NT2/D1 (cell line): ENCODE data around the gene CELF2.
"Not testable (repeated sequence)": the region's sequence is repeated elsewhere in the genome, so short reads cannot be mapped to it uniquely, and the experiment has no call there.

Experiments
- DNase-seq: peaks from one replicate; pipeline ENCODE4 v3.0.0-alpha.2; 2011; ENCODE audit warnings: low read depth, low spot score
- H3K27me3 ChIP-seq: 2 replicates; pipeline ENCODE4 v1.6.0; 2011; ENCODE audit warnings: mild to moderate bottlenecking; ENCODE audit not compliant: insufficient read length, insufficient read depth
- H3K36me3 ChIP-seq: 2 replicates; pipeline ENCODE4 v1.6.1; 2011; ENCODE audit warnings: mild to moderate bottlenecking, low read length, mixed read lengths; ENCODE audit not compliant: insufficient read depth, insufficient read length
- H3K4me1 ChIP-seq: 2 replicates; pipeline ENCODE4 v1.5.1; 2011; ENCODE audit not compliant: insufficient read depth, insufficient read length
- H3K4me3 ChIP-seq: 2 replicates; pipeline ENCODE4 v1.5.1; 2011; ENCODE audit warnings: low read depth; ENCODE audit not compliant: insufficient read length
- H3K9ac ChIP-seq: 2 replicates; pipeline ENCODE4 v1.6.0; 2011; ENCODE audit warnings: low read depth; ENCODE audit not compliant: insufficient read length
- H3K9me3 ChIP-seq: 2 replicates; pipeline ENCODE4 v1.5.1; 2011; ENCODE audit warnings: mild to moderate bottlenecking, low read length; ENCODE audit not compliant: insufficient read depth
- SUZ12 ChIP-seq: IDR thresholded peaks from 2 replicates; pipeline ENCODE4 v1.6.1; 2011; ENCODE audit not compliant: insufficient read length, insufficient read depth; ENCODE audit errors: extremely low read depth
- YY1 ChIP-seq: IDR thresholded peaks from 2 replicates; pipeline ENCODE4 v1.6.1; 2011; ENCODE audit not compliant: insufficient read length, insufficient read depth
- ZNF274 ChIP-seq: IDR thresholded peaks from 2 replicates; pipeline ENCODE4 v1.6.1; 2011; ENCODE audit warnings: mild to moderate bottlenecking, low read depth, low read length

CELF2 gene

DNA sequence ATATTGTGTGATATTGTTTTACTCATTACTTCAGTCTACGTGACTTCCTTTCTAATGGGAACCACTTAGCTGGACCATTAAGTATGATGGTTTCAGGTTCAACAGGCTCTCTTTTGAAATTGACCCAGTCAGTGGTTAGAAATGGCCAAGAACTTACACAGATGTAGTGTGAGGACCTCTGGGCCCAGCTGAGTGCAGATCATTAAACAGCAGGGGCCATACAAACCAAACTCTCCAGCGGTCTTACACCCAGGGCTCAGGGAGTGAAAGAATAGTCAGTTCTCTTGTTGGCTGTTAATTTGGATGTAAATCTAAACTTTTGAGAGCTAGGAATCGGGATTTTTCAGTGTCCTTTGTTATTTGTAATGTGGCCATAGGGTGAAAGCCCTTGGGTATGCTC lies 107.3 kb downstream of the CELF2 start:
- TF ChIP-seq YY1 (no peak), ZNF274 (no peak), SUZ12 (no peak)
- DNase-seq: no peak
- Histone ChIP-seq H3K4me1 (no peaks in the 10 kb centered on the region), H3K9me3 (no peaks in the 10 kb centered on the region), H3K36me3 (no peaks in the 10 kb centered on the region), H3K27me3 (no peaks in the 10 kb centered on the region), H3K4me3 (no peak overlapping the region), H3K9ac (no peak overlapping the region)

DNA sequence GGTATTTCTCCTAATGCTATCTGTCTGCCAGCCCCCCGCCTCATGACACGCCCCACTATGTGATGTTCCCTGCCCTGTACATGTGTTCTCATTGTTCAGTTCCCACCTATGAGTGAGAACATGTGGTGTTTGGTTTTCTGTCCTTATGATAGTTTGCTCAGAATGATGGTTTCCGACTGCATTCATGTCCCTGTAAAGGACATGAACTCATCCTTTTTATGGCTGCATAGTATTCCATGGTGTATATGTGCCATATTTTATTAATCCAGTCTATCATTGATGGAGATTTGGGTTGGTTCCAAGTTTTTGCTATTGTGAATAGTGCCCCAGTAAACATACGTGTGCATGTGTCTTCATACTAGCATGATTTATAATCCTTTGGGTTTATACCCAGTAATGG lies 109.3 kb downstream of the CELF2 start:
- H3K4me3 ChIP-seq, H3K9me3 ChIP-seq, H3K4me1 ChIP-seq, H3K9ac ChIP-seq, H3K36me3 ChIP-seq, H3K27me3 ChIP-seq, DNase-seq: not testable (repeated sequence)

DNA sequence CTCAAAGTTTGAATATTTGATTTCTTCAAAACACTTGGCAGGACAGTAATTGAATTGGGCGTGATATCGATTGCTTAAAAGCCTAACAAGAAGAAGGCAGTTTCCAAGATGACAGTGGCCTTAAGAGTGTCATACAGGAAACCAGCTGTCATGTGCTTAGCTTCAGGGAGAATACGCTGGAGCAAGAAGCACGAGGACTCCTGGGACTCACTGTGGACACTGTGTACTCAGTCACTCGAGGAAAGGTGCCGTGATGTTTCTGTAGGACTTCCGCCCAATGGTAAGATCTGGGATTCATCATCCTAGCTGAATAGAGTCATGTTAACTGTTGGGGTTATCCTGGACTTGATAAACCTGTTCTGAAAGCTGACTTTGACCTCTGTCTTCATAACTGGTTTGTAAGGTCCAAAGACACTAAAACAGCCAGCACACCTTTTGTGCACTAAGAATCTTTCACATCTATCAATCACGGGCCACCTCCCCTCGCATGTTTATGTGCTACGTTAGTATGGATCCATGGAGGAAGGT lies 113.5 kb downstream of the CELF2 start:
- Histone ChIP-seq H3K4me3 (no peak overlapping the region), H3K4me1 (peaks cover 5% of the 10 kb centered on the region), H3K27me3 (no peaks in the 10 kb centered on the region), H3K36me3 (no peaks in the 10 kb centered on the region), H3K9ac (no peak overlapping the region), H3K9me3 (no peaks in the 10 kb centered on the region)
- TF ChIP-seq ZNF274 (no peak), YY1 (no peak), SUZ12 (no peak)
- no peak for DNase-seq

DNA sequence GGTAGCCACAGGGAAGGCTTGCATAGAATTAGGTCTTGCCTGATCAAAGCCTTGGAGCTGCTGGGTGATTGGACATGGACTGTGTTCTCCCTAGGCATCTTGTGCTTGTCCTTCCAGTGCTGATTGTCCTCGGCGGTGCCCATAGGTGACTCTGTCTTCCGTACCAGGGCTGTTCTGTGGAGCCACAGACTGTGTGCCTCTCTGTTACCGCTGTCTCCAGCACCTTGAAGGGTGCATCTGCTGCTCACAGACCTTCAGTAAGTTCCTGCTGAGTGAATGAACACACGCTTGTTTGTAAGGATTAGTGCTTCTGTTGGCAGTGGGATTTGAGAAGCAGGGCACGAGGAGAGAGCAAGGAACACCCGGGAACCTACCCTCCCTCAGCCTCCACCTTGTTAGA lies 116.7 kb downstream of the CELF2 start:
- Histone ChIP-seq H3K9me3 (no peaks in the 10 kb centered on the region), H3K4me1 (peaks cover 5% of the 10 kb centered on the region), H3K9ac (no peak overlapping the region), H3K27me3 (no peaks in the 10 kb centered on the region), H3K36me3 (no peaks in the 10 kb centered on the region), H3K4me3 (no peak overlapping the region)
- TF ChIP-seq YY1: no peak
- TF ChIP-seq ZNF274: no peak
- no peak for TF ChIP-seq SUZ12
- no peak for DNase-seq

DNA sequence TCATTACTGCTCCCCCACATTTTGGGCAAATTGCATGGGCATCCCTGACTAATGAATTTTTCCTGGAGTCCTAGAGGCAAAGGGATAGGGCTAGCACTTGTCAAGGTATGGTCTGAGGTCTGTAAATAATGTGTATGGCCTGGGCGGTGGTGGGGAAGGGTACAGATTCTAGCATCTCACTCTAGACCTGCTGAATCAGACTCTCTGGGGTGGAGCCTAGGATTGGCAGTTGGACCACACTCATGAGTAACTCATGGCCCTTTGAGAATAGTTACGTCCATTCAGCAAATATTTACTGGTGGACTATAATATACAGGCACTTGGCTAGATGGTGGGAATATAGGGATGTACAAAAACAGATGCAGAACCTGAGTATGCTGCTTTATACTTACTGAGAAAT lies 118.0 kb downstream of the CELF2 start:
- no peak for DNase-seq
- Histone ChIP-seq H3K9me3 (no peaks in the 10 kb centered on the region), H3K36me3 (no peaks in the 10 kb centered on the region), H3K27me3 (no peaks in the 10 kb centered on the region), H3K4me3 (no peak overlapping the region), H3K9ac (no peak overlapping the region), H3K4me1 (peaks cover 5% of the 10 kb centered on the region)
- no peak for TF ChIP-seq SUZ12
- TF ChIP-seq ZNF274: no peak
- no peak for TF ChIP-seq YY1

DNA sequence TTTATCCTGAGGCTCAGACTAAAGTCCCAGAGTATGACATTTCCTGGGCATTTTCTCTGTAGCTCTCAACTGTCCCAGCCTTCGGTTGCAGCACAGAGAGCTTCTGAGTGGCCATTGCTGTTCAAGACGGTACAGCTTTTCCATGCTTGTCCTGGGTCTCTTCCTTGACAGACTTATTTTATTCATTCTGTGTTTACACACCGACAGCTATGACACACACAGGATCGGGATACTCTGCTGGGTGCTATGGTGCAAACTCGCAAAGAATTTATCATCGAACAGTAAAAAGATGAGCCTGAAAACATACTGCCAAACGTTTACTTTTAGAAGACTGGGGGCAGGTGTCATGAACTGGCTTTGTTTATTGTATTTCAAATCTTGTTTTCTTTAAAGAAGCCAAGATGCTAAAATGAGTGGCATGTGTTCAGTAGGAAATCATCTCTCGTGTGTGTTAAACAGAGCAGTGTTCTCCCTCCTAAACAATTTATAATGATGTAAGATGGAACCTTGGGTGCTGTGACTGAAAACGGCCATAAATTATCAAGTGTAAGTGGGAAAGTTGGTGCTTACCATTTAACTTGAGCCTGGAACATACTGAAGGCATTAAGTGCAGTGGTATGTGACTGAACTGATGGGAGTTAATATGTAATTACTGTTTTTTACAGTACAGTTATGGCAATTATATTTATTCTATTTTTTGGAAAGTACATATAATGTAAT lies 120.8 kb downstream of the CELF2 start:
- H3K9ac ChIP-seq: no peak overlapping the region
- DNase-seq: no peak
- H3K27me3 ChIP-seq: no peaks in the 10 kb centered on the region
- H3K36me3 ChIP-seq: no peaks in the 10 kb centered on the region
- H3K9me3 ChIP-seq: no peaks in the 10 kb centered on the region
- peaks cover 5% of the 10 kb centered on the region for H3K4me1 ChIP-seq
- no peak overlapping the region for H3K4me3 ChIP-seq
- TF ChIP-seq YY1 (no peak), ZNF274 (no peak), SUZ12 (no peak)

DNA sequence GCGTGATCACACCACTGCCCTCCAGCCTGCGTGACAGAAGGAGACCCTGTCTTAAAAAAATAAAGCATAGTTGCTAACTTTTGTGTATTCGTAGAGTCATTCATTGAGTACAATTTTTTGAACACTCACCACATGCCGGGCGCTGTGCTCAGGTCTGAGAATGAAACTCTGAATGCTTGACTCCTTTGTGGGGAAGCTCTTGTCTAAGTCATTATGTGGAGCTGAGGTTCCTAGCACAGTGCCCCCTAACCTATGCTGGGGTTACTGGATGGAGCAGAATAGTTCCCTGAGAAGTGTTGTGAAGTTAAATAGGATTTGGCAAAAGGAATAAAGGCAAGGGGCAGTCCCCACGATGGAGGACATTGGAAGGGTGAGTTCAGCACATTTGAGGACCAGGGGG lies 123.3 kb downstream of the CELF2 start:
- no peaks in the 10 kb centered on the region for H3K27me3 ChIP-seq
- TF ChIP-seq YY1: no peak
- TF ChIP-seq ZNF274: no peak
- TF ChIP-seq SUZ12: no peak
- no peaks in the 10 kb centered on the region for H3K36me3 ChIP-seq
- no peak overlapping the region for H3K9ac ChIP-seq
- H3K4me1 ChIP-seq: no peaks in the 10 kb centered on the region
- no peak for DNase-seq
- H3K4me3 ChIP-seq: no peak overlapping the region
- H3K9me3 ChIP-seq: no peaks in the 10 kb centered on the region
